K562 (cell line): ENCODE results near the gene ANXA3. TPM values are rescaled to one million over a fixed set of nuclear protein-coding genes. Genes with fewer than 3 reads are reported as not detected.

ENCODE experiments used
- ARID1B ChIP-seq: fragments of 450-650 bp; IDR thresholded peaks from 2 replicates; pipeline ENCODE4 v1.6.1; 2016; ENCODE audit warnings: antibody characterized with exemption, mild to moderate bottlenecking, inconsistent platforms
- ATF4 ChIP-seq: fragments of 450-650 bp; formaldehyde crosslinking; IDR thresholded peaks from 2 replicates; pipeline ENCODE4 v1.4.0; 2022; ENCODE audit warnings: mild to moderate bottlenecking, moderate library complexity
- CBFA2T2 ChIP-seq: fragments of 450-650 bp; conservative IDR thresholded peaks from 2 replicates; pipeline ENCODE4 v1.6.1; 2017; ENCODE audit warnings: mild to moderate bottlenecking
- CHD1 ChIP-seq: fragments of 200-600 bp; sonication (generic); IDR thresholded peaks from one replicate; pipeline ENCODE4 v1.6.1; 2012; ENCODE audit warnings: mild to moderate bottlenecking, moderate library complexity, low read length, inconsistent platforms
- CREM ChIP-seq: IDR thresholded peaks from 2 replicates; pipeline ENCODE4 v1.6.1; 2014; ENCODE audit warnings: antibody characterized with exemption, low read depth
- CTBP1 ChIP-seq: fragments of 450-650 bp; IDR thresholded peaks from 2 replicates; pipeline ENCODE4 v1.6.1; 2016; ENCODE audit warnings: borderline replicate concordance
- EGR1 ChIP-seq: fragments of 450-650 bp; conservative IDR thresholded peaks from 2 replicates; pipeline ENCODE4 v1.6.1; 2017; ENCODE audit warnings: mild to moderate bottlenecking
- ELF2 ChIP-seq: fragments of 250-450 bp; sonication (Bioruptor Pico); IDR thresholded peaks from 2 replicates; pipeline ENCODE4 v1.5.0; 2021; ENCODE audit warnings: mild to moderate bottlenecking
- JUN ChIP-seq, 2 experiments: sonication (generic) in 1 of 2; formaldehyde crosslinking in 1 of 2; IDR thresholded peaks; 2 replicates each; pipeline versions ENCODE4 v1.6.1 to v1.8.0; 2012 to 2022; ENCODE audit warnings: borderline replicate concordance in 2 of 2, mild to moderate bottlenecking in 2 of 2, improper control_type of control experiment in 1 of 2, low read depth in 1 of 2, low read length in 1 of 2, missing genetic modification reagents in 1 of 2
- NCOR1 ChIP-seq: fragments of 450-650 bp; IDR thresholded peaks from 2 replicates; pipeline ENCODE4 v1.6.1; 2016; ENCODE audit warnings: mild to moderate bottlenecking, moderate library complexity
- RAD21 ChIP-seq, 2 experiments: fragments of 250-450 bp in 1 of 2; fragments of 450-650 bp in 1 of 2; sonication (Bioruptor Pico) in 1 of 2; formaldehyde crosslinking in 1 of 2; IDR thresholded peaks in 1 of 2; conservative IDR thresholded peaks in 1 of 2; 2 replicates each; pipeline versions ENCODE4 v1.4.0 to v1.8.0; 2020 to 2022; ENCODE audit warnings: mild to moderate bottlenecking in 2 of 2, moderate library complexity in 1 of 2
- TCF3 ChIP-seq: sonication (generic); formaldehyde crosslinking; IDR thresholded peaks from 2 replicates; pipeline ENCODE4 v1.4.0; 2020; ENCODE audit warnings: mild to moderate bottlenecking, missing genetic modification reagents
- TRIM28 ChIP-seq: fragments of 450-650 bp; IDR thresholded peaks from 2 replicates; pipeline ENCODE4 v1.6.1; 2017
- ZBTB7A ChIP-seq: IDR thresholded peaks from 2 replicates; pipeline ENCODE4 v1.6.1; 2011; ENCODE audit warnings: low read depth, mild to moderate bottlenecking, low read length, moderate library complexity, borderline replicate concordance; ENCODE audit not compliant: control insufficient read depth
- ZNF717 ChIP-seq: fragments of 250-450 bp; sonication (Bioruptor Pico); IDR thresholded peaks from 2 replicates; pipeline ENCODE4 v1.5.0; 2021
- polyA plus RNA-seq, 8 experiments: library from polyadenylated mRNA; depleted of rRNA in 4 of 8; stranded (reverse) in 5 of 8; unstranded in 3 of 8; fragments of >200 nt; fragmentation: Nextera tagmentation in 2 of 8; fragmentation: Illumina TruSeq in 1 of 8; extraction: Ambion mirVana in 2 of 8; extraction: Trizol in 1 of 8; gene quantifications; 2 replicates each; pipeline versions ENCODE4 v1.2.1 to v1.2.3, GENCODE V29; 2011 to 2014; ENCODE audit warnings: inconsistent platforms in 1 of 8, missing spikeins in 1 of 8
- total RNA-seq, 7 experiments: library from RNA; depleted of rRNA in 6 of 7; stranded (reverse); fragments of >200 nt in 6 of 7; fragmentation: Illumina TruSeq in 2 of 7; extraction: Trizol in 2 of 7; gene quantifications; 2 replicates each; pipeline versions ENCODE4 v1.2.1 to v1.2.3, GENCODE V29; 2011 to 2021; ENCODE audit warnings: low replicate concordance in 1 of 7
- TF ChIP-seq, protein P1 (sequence below): sonication (generic); formaldehyde crosslinking; IDR thresholded peaks from 2 replicates; pipeline ENCODE4 v1.8.0; 2023; ENCODE audit warnings: mild to moderate bottlenecking, missing genetic modification reagents
- TF ChIP-seq, protein P2 (sequence below): fragments of 450-650 bp; IDR thresholded peaks from 2 replicates; pipeline ENCODE4 v1.6.1; 2017; ENCODE audit warnings: antibody characterized with exemption, mild to moderate bottlenecking
- TF ChIP-seq, protein P3 (sequence below): fragments of 450-650 bp; IDR thresholded peaks from one replicate; pipeline ENCODE4 v1.6.1; 2018; ENCODE audit warnings: mild to moderate bottlenecking, moderate library complexity; ENCODE audit not compliant: partially characterized antibody

The ANXA3 gene
- total and polyA plus RNA-seq, 9 of the 15 experiments (the other 6 are each of a cell fraction or from before 2014, with no cell fraction given), result 6.3 to 15.5 (median 9.8) TPM

DNA sequence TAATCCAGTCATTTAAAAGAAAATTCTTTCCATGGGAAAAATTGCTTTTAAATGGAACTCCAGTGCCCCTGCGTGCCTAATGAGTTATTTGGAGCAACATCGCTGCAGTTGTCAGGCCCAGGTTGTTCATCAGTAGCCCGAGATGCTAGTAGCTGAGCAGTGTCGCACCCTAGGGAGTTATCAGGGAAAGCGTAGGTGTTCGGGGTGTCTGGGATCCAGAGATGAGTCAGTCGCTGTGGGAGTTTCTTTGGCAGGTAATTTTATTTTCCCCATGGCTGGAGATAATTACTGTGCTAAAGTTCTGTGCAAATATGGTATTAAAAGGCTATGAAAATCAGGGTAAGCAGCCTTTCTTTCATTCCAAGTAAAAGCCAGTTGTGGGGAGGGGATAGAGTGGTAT lies 49.4 kb downstream of the ANXA3 start (continued):
- TF ChIP-seq, protein P1, sequence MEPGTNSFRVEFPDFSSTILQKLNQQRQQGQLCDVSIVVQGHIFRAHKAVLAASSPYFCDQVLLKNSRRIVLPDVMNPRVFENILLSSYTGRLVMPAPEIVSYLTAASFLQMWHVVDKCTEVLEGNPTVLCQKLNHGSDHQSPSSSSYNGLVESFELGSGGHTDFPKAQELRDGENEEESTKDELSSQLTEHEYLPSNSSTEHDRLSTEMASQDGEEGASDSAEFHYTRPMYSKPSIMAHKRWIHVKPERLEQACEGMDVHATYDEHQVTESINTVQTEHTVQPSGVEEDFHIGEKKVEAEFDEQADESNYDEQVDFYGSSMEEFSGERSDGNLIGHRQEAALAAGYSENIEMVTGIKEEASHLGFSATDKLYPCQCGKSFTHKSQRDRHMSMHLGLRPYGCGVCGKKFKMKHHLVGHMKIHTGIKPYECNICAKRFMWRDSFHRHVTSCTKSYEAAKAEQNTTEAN (CRISPR knock-in tag), result no peak
- TF ChIP-seq RAD21 (CRISPR knock-in tag; conservative IDR thresholded peaks at IDR 0.05 in 1 of 2, IDR thresholded peaks at IDR 0.05 in 1 of 2) (peak in 1 of 2 experiments; percentile 30; a peak in 1 of 4 replicates), JUN (IDR thresholded peaks at IDR 0.05; ENCODE audit: borderline replicate concordance, low read depth, low read length) (0 out of 2 replicates have a peak, but pooled peaks have one; percentile 27), JUN (CRISPR knock-in tag; IDR thresholded peaks at IDR 0.05; ENCODE audit: borderline replicate concordance) (no peak), ELF2 (CRISPR knock-in tag) (no peak), ATF4 (no peak), ARID1B (peak; percentile 61), ZNF717 (no peak), CBFA2T2 (peak; percentile 62), EGR1 (peak; percentile 95), TCF3 (CRISPR knock-in tag) (peak; percentile 58), CHD1 (no peak), CREM (peak; percentile 45; the same call in 1 of the 2 replicates), ZBTB7A (no peak), TRIM28 (no peak), CTBP1 (peak; percentile 85), NCOR1 (0 out of 2 replicates have a peak, but pooled peaks have one; percentile 35)
- TF ChIP-seq, protein P2, sequence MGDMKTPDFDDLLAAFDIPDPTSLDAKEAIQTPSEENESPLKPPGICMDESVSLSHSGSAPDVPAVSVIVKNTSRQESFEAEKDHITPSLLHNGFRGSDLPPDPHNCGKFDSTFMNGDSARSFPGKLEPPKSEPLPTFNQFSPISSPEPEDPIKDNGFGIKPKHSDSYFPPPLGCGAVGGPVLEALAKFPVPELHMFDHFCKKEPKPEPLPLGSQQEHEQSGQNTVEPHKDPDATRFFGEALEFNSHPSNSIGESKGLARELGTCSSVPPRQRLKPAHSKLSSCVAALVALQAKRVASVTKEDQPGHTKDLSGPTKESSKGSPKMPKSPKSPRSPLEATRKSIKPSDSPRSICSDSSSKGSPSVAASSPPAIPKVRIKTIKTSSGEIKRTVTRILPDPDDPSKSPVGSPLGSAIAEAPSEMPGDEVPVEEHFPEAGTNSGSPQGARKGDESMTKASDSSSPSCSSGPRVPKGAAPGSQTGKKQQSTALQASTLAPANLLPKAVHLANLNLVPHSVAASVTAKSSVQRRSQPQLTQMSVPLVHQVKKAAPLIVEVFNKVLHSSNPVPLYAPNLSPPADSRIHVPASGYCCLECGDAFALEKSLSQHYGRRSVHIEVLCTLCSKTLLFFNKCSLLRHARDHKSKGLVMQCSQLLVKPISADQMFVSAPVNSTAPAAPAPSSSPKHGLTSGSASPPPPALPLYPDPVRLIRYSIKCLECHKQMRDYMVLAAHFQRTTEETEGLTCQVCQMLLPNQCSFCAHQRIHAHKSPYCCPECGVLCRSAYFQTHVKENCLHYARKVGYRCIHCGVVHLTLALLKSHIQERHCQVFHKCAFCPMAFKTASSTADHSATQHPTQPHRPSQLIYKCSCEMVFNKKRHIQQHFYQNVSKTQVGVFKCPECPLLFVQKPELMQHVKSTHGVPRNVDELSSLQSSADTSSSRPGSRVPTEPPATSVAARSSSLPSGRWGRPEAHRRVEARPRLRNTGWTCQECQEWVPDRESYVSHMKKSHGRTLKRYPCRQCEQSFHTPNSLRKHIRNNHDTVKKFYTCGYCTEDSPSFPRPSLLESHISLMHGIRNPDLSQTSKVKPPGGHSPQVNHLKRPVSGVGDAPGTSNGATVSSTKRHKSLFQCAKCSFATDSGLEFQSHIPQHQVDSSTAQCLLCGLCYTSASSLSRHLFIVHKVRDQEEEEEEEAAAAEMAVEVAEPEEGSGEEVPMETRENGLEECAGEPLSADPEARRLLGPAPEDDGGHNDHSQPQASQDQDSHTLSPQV, result 0 out of 2 replicates have a peak, but pooled peaks have one; percentile 19
- TF ChIP-seq, protein P3, sequence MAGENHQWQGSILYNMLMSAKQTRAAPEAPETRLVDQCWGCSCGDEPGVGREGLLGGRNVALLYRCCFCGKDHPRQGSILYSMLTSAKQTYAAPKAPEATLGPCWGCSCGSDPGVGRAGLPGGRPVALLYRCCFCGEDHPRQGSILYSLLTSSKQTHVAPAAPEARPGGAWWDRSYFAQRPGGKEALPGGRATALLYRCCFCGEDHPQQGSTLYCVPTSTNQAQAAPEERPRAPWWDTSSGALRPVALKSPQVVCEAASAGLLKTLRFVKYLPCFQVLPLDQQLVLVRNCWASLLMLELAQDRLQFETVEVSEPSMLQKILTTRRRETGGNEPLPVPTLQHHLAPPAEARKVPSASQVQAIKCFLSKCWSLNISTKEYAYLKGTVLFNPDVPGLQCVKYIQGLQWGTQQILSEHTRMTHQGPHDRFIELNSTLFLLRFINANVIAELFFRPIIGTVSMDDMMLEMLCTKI, result no peak
